Ascending aorta (tissue), 2 donors: Measurements from ENCODE around the gene CDH23. TPM values are rescaled to one million over a fixed set of nuclear protein-coding genes. Genes with fewer than 3 reads are reported as not detected.

Experiments
- DNase-seq, 2 donors: peaks; one replicate each; pipeline ENCODE4 v3.0.0-alpha.2; 2019; ENCODE audit warnings: low spot score in 2 of 2
- H3K27ac ChIP-seq, 2 donors: fragments of 200-600 bp; sonication (generic); one replicate each; pipeline ENCODE4 v1.5.1; 2016 to 2017; ENCODE audit warnings: mild to moderate bottlenecking in 1 of 2
- H3K27me3 ChIP-seq: fragments of 200-600 bp; sonication (generic); one replicate; pipeline ENCODE4 v1.5.1; 2017
- H3K36me3 ChIP-seq, 2 donors: fragments of 200-600 bp; sonication (generic); one replicate each; pipeline ENCODE4 v1.5.1; 2016
- H3K4me1 ChIP-seq, 2 donors: fragments of 200-600 bp; sonication (generic); one replicate each; pipeline ENCODE4 v1.5.1; 2016 to 2017; ENCODE audit warnings: mild to moderate bottlenecking in 1 of 2
- H3K4me3 ChIP-seq, 2 donors: fragments of 200-600 bp; sonication (generic); one replicate each; pipeline ENCODE4 v1.5.1; 2016 to 2017; ENCODE audit warnings: mild to moderate bottlenecking in 1 of 2
- H3K9me3 ChIP-seq, 2 donors: fragments of 200-600 bp; sonication (generic); one replicate each; pipeline ENCODE4 v1.5.1; 2016
- CTCF ChIP-seq, 3 experiments: fragments of 200-600 bp in 2 of 3; fragments of 450-650 bp in 1 of 3; sonication (generic) in 2 of 3; IDR thresholded peaks; one replicate each; pipeline ENCODE4 v1.5.1; 2016 to 2019; ENCODE audit warnings: antibody characterized with exemption in 3 of 3, mild to moderate bottlenecking in 1 of 3, moderate library complexity in 1 of 3
- intact Hi-C: fragments of 100-400 bp; cut with DNase I; formaldehyde crosslinking; loops from one replicate; pipeline ENCODE4 v1.15.1; 2023
- total RNA-seq: library from RNA; depleted of rRNA; stranded (reverse); fragments of >200 nt; gene quantifications from one replicate; pipeline ENCODE4 v1.1.0, GENCODE V29; 2016

Gene CDH23
- total RNA-seq, 1 donor from 2014 or later = 40.9 TPM

GRCh38 chr10:71690094-71690720 is 293.5 kb downstream of the CDH23 start:
- DNase-seq = no peak
- H3K27ac ChIP-seq = no peak overlapping the region
- H3K27me3 ChIP-seq = no peaks in the 10 kb centered on the region
- no peak for TF ChIP-seq CTCF (IDR thresholded peaks at IDR 0.05)
- H3K9me3 ChIP-seq = no peaks in the 10 kb centered on the region
- H3K4me1 ChIP-seq = no peaks in the 10 kb centered on the region
- no peaks in the 10 kb centered on the region for H3K36me3 ChIP-seq
- intact Hi-C loops = no loop called here
- no peak overlapping the region for H3K4me3 ChIP-seq

GRCh38 chr10:71691405-71691804 is 294.7 kb downstream of the CDH23 start:
- Histone ChIP-seq H3K27me3 (no peaks in the 10 kb centered on the region), H3K4me1 (no peaks in the 10 kb centered on the region), H3K4me3 (no peak overlapping the region), H3K36me3 (no peaks in the 10 kb centered on the region), H3K27ac (no peak overlapping the region), H3K9me3 (no peaks in the 10 kb centered on the region)
- intact Hi-C loops = no loop called here
- DNase-seq = no peak
- TF ChIP-seq CTCF (IDR thresholded peaks at IDR 0.05) = no peak

- Histone ChIP-seq H3K27ac (no peak overlapping the region), H3K27me3 (no peaks in the 10 kb centered on the region), H3K4me1 (no peaks in the 10 kb centered on the region), H3K9me3 (no peaks in the 10 kb centered on the region), H3K4me3 (no peak overlapping the region), H3K36me3 (no peaks in the 10 kb centered on the region)
- no peak for DNase-seq
- intact Hi-C loops = no loop called here
- TF ChIP-seq CTCF (IDR thresholded peaks at IDR 0.05) = no peak
Observed at GRCh38 chr10:71692598-71693306, 296.0 kb downstream of the CDH23 start.

- H3K27me3 ChIP-seq = no peaks in the 10 kb centered on the region
- H3K27ac ChIP-seq = no peak overlapping the region
- no peak for TF ChIP-seq CTCF (IDR thresholded peaks at IDR 0.05)
- no peak for DNase-seq
- no peaks in the 10 kb centered on the region for H3K36me3 ChIP-seq
- intact Hi-C loops = no loop called here
- no peaks in the 10 kb centered on the region for H3K9me3 ChIP-seq
- no peak overlapping the region for H3K4me3 ChIP-seq
- H3K4me1 ChIP-seq = no peaks in the 10 kb centered on the region
Observed at GRCh38 chr10:71693377-71693776, 296.7 kb downstream of the CDH23 start.

GRCh38 chr10:71694039-71694501 is 297.4 kb downstream of the CDH23 start:
- Histone ChIP-seq H3K9me3 (no peaks in the 10 kb centered on the region), H3K4me3 (no peak overlapping the region), H3K36me3 (no peaks in the 10 kb centered on the region), H3K4me1 (no peaks in the 10 kb centered on the region), H3K27ac (peak overlapping the region in 1 of 2 donors; percentile 7), H3K27me3 (no peaks in the 10 kb centered on the region)
- no peak for DNase-seq
- intact Hi-C loops = no loop called here
- no peak for TF ChIP-seq CTCF (IDR thresholded peaks at IDR 0.05)
